PC-3 (cell line): ENCODE results near the gene SEPTIN3. TPM values are rescaled to one million over a fixed set of nuclear protein-coding genes. Genes with fewer than 3 reads are reported as not detected.

Experiments used
- ATAC-seq: fragments of 200-7000 bp; cut with Tn5 transposase; 2 replicates; pipeline ENCODE4 v1.9.1; 2020; ENCODE audit warnings: mild to moderate bottlenecking, moderate library complexity
- BruUV-seq: library from RNA; stranded (reverse); fragments of 400-500 nt; replicated peaks from 2 replicates; lab custom pipeline; 2021; lab: Mats Ljungman, UMichigan
- CTCF ChIA-PET: fragments of 300-600 bp; sonication (Branson Sonifier 250); formaldehyde crosslinking; loops from one replicate; lab custom pipeline; 2022; ENCODE audit warnings: antibody characterized with exemption; lab: Charles Lee
- POLR2A ChIA-PET: fragments of 300-600 bp; sonication (Branson Sonifier 250); formaldehyde crosslinking; loops from one replicate; lab custom pipeline; 2022; ENCODE audit warnings: antibody characterized with exemption; ENCODE audit not compliant: unreplicated experiment; lab: Charles Lee
- DNase-seq: peaks from one replicate; pipeline ENCODE4 v3.0.0-alpha.2; 2015
- H2AFZ ChIP-seq: fragments of 300-600 bp; sonication (generic); 2 replicates; pipeline ENCODE4 v1.6.0; 2016; ENCODE audit warnings: antibody characterized with exemption, low read length
- H3F3A ChIP-seq: fragments of 300-600 bp; sonication (generic); one replicate; pipeline ENCODE4 v1.6.0; 2017; ENCODE audit warnings: antibody characterized with exemption, low read length, control low read depth, mild to moderate bottlenecking; ENCODE audit not compliant: unreplicated experiment
- H3K27ac ChIP-seq: fragments of 300-600 bp; sonication (generic); 2 replicates; pipeline ENCODE4 v1.5.1; 2016; ENCODE audit warnings: mild to moderate bottlenecking, low read length
- H3K27me3 ChIP-seq: fragments of 300-600 bp; sonication (generic); 2 replicates; pipeline ENCODE4 v1.6.1; 2016; ENCODE audit warnings: low read length, mixed read lengths
- H3K36me3 ChIP-seq: fragments of 300-600 bp; sonication (generic); 2 replicates; pipeline ENCODE4 v1.6.1; 2016; ENCODE audit warnings: low read depth, mixed run types, low read length, mixed read lengths
- H3K4me1 ChIP-seq: fragments of 300-600 bp; sonication (generic); 2 replicates; pipeline ENCODE4 v1.5.1; 2016; ENCODE audit warnings: low read length; ENCODE audit not compliant: insufficient read depth
- H3K4me2 ChIP-seq: fragments of 300-600 bp; sonication (generic); 2 replicates; pipeline ENCODE4 v1.6.0; 2016; ENCODE audit warnings: low read length
- H3K4me3 ChIP-seq: fragments of 300-600 bp; sonication (generic); 2 replicates; pipeline ENCODE4 v1.5.1; 2016; ENCODE audit warnings: mild to moderate bottlenecking, low read length, mixed read lengths
- H3K79me2 ChIP-seq: fragments of 300-600 bp; sonication (generic); 2 replicates; pipeline ENCODE4 v1.6.1; 2017; ENCODE audit warnings: low read length, mixed read lengths
- H3K9ac ChIP-seq: fragments of 300-600 bp; sonication (generic); 2 replicates; pipeline ENCODE4 v1.6.0; 2016; ENCODE audit warnings: mild to moderate bottlenecking, low read length
- H3K9me2 ChIP-seq: fragments of 300-600 bp; sonication (generic); replicated peaks from 2 replicates; pipeline ENCODE4 v1.6.1; 2016; ENCODE audit warnings: mixed run types, low read length, mixed read lengths
- H3K9me3 ChIP-seq: fragments of 300-600 bp; sonication (generic); 2 replicates; pipeline ENCODE4 v1.6.1; 2016; ENCODE audit warnings: low read length, mixed read lengths
- H4K20me1 ChIP-seq: fragments of 300-600 bp; sonication (generic); 2 replicates; pipeline ENCODE4 v1.6.1; 2016; ENCODE audit warnings: low read length, mixed read lengths
- CTCF ChIP-seq: fragments of 300-600 bp; sonication (generic); conservative IDR thresholded peaks from 2 replicates; pipeline ENCODE4 v1.5.1; 2017; ENCODE audit warnings: antibody characterized with exemption, low read depth, mild to moderate bottlenecking, low read length
- EZH2 ChIP-seq: fragments of 300-600 bp; sonication (generic); IDR thresholded peaks from one replicate; pipeline ENCODE4 v1.6.1; 2017; ENCODE audit warnings: antibody characterized with exemption, mild to moderate bottlenecking, low read length; ENCODE audit not compliant: unreplicated experiment
- EZH2phosphoT487 ChIP-seq: fragments of 300-600 bp; sonication (generic); IDR thresholded peaks from 2 replicates; pipeline ENCODE4 v1.6.1; 2018; ENCODE audit warnings: mild to moderate bottlenecking, antibody characterized with exemption, low read length, borderline replicate concordance
- intact Hi-C: fragments of 100-400 bp; cut with micrococcal nuclease; formaldehyde crosslinking; loops from 2 replicates; pipeline ENCODE4 v1.9.0; 2023
- total RNA-seq: library from RNA; depleted of rRNA; stranded (reverse); fragments of >200 nt; gene quantifications from 2 replicates; pipeline ENCODE4 v1.2.3, GENCODE V29; 2014

Gene SEPTIN3
- total RNA-seq, 1 experiment from 2014 or later, result 1.2 TPM

GRCh38 chr22:42001706-42002105 lies 32.5 kb downstream of the SEPTIN3 start:
- ATAC-seq, result no peak
- no peaks in the 10 kb centered on the region for H3K27me3 ChIP-seq
- no peak overlapping the region for H3K9ac ChIP-seq
- no peaks in the 10 kb centered on the region for H3K9me3 ChIP-seq
- ChIA-PET POLR2A (no interaction called here), CTCF (no interaction called here)
- BruUV-seq, result no TSS peak
- TF ChIP-seq EZH2 (no peak), EZH2phosphoT487 (no peak), CTCF (no peak)
- H3K9me2 ChIP-seq, result no peaks in the 10 kb centered on the region
- DNase-seq, result no peak
- intact Hi-C loops, result no loop called here
- no peaks in the 10 kb centered on the region for H4K20me1 ChIP-seq
- H3F3A ChIP-seq, result no peaks in the 10 kb centered on the region
- H3K36me3 ChIP-seq, result no peaks in the 10 kb centered on the region
- no peak overlapping the region for H3K27ac ChIP-seq
- no peaks in the 10 kb centered on the region for H3K4me1 ChIP-seq
- H2AFZ ChIP-seq, result no peak overlapping the region
- no peak overlapping the region for H3K4me2 ChIP-seq
- H3K4me3 ChIP-seq, result no peak overlapping the region
- no peaks in the 10 kb centered on the region for H3K79me2 ChIP-seq

GRCh38 chr22:42007922-42008321 lies 38.7 kb downstream of the SEPTIN3 start:
- Histone ChIP-seq H3K4me1 (no peaks in the 10 kb centered on the region), H3K27me3 (no peaks in the 10 kb centered on the region), H3K9me3 (peaks cover 6% of the 10 kb centered on the region; the same call in 1 of the 2 replicates), H3K9ac (no peak overlapping the region), H3F3A (no peaks in the 10 kb centered on the region), H3K27ac (no peak overlapping the region), H3K4me3 (no peak overlapping the region), H3K79me2 (no peaks in the 10 kb centered on the region), H2AFZ (no peak overlapping the region), H4K20me1 (no peaks in the 10 kb centered on the region), H3K36me3 (no peaks in the 10 kb centered on the region), H3K9me2 (no peaks in the 10 kb centered on the region), H3K4me2 (no peak overlapping the region)
- intact Hi-C loops, result no loop called here
- BruUV-seq, result no TSS peak
- DNase-seq, result no peak
- TF ChIP-seq EZH2phosphoT487 (no peak), EZH2 (no peak), CTCF (no peak)
- CTCF ChIA-PET, result no interaction called here
- ATAC-seq, result no peak
- POLR2A ChIA-PET, result no interaction called here

GRCh38 chr22:42010778-42011177 lies 41.5 kb downstream of the SEPTIN3 start:
- H3K9me3 ChIP-seq, result peaks cover 6% of the 10 kb centered on the region; the same call in 1 of the 2 replicates
- POLR2A ChIA-PET, result no interaction called here
- DNase-seq (no peak), ATAC-seq (no peak)
- no peak overlapping the region for H3K4me2 ChIP-seq
- BruUV-seq, result no TSS peak
- TF ChIP-seq CTCF, result no peak
- H4K20me1 ChIP-seq, result no peaks in the 10 kb centered on the region
- no peaks in the 10 kb centered on the region for H3K4me1 ChIP-seq
- H2AFZ ChIP-seq, result no peak overlapping the region
- no peaks in the 10 kb centered on the region for H3K27me3 ChIP-seq
- no peaks in the 10 kb centered on the region for H3K9me2 ChIP-seq
- no peak overlapping the region for H3K27ac ChIP-seq
- CTCF ChIA-PET, result no interaction called here
- intact Hi-C loops, result no loop called here
- H3K79me2 ChIP-seq, result no peaks in the 10 kb centered on the region
- no peak overlapping the region for H3K9ac ChIP-seq
- H3K4me3 ChIP-seq, result no peak overlapping the region
- H3F3A ChIP-seq, result no peaks in the 10 kb centered on the region
- H3K36me3 ChIP-seq, result no peaks in the 10 kb centered on the region
